Fibroblast of lung (primary cell): ENCODE data around the gene EMILIN2. TPM values are rescaled to one million over a fixed set of nuclear protein-coding genes. Genes with fewer than 3 reads are reported as not detected.

Experiments used
- DNase-seq, 2 donors: peaks; one replicate each; pipeline versions ENCODE4 v3.0.0 to v3.0.0-alpha.2; 2010; ENCODE audit warnings: low read depth in 2 of 2
- H2AFZ ChIP-seq: 2 replicates; pipeline ENCODE4 v1.5.1; 2012; ENCODE audit warnings: low read length, control low read depth, inconsistent platforms
- H3K27ac ChIP-seq: 2 replicates; pipeline ENCODE4 v1.5.1; 2011; ENCODE audit warnings: low read length, control low read depth; ENCODE audit not compliant: insufficient read depth
- H3K27me3 ChIP-seq: 2 replicates; pipeline ENCODE4 v1.5.1; 2011; ENCODE audit warnings: mild to moderate bottlenecking, low read length; ENCODE audit not compliant: control insufficient read depth, insufficient read depth
- H3K36me3 ChIP-seq: 2 replicates; pipeline ENCODE4 v1.5.1; 2011; ENCODE audit warnings: low read length; ENCODE audit not compliant: control insufficient read depth, insufficient read depth
- H3K4me1 ChIP-seq: 2 replicates; pipeline ENCODE4 v1.5.1; 2011; ENCODE audit warnings: low read length; ENCODE audit not compliant: control insufficient read depth, insufficient read depth; ENCODE audit errors: extremely low read depth
- H3K4me2 ChIP-seq: 2 replicates; pipeline ENCODE4 v1.5.1; 2011; ENCODE audit warnings: low read length, control low read depth; ENCODE audit not compliant: insufficient read depth; ENCODE audit errors: extremely low read depth
- H3K4me3 ChIP-seq, 4 experiments: fragments of 200-600 bp in 1 of 4; sonication (generic) in 1 of 4; replicated peaks in 1 of 4; 2 replicates each; pipeline ENCODE4 v1.5.1; 2011 to 2016; ENCODE audit warnings: low read length in 4 of 4, low read depth in 3 of 4, mild to moderate bottlenecking in 3 of 4, control low read depth in 2 of 4, inconsistent platforms in 1 of 4, mixed read lengths in 1 of 4; ENCODE audit not compliant: insufficient read depth in 1 of 4; ENCODE audit errors: control extremely low read depth in 1 of 4
- H3K79me2 ChIP-seq: 2 replicates; pipeline ENCODE4 v1.5.1; 2012; ENCODE audit warnings: mild to moderate bottlenecking, low read length, inconsistent platforms; ENCODE audit not compliant: control insufficient read depth, insufficient read depth
- H3K9ac ChIP-seq: 2 replicates; pipeline ENCODE4 v1.5.1; 2011; ENCODE audit warnings: mild to moderate bottlenecking, low read length, control low read depth; ENCODE audit not compliant: insufficient read depth
- H3K9me3 ChIP-seq: 2 replicates; pipeline ENCODE4 v1.5.1; 2012; ENCODE audit warnings: low read depth, low read length; ENCODE audit not compliant: control insufficient read depth, insufficient read depth
- H4K20me1 ChIP-seq: 2 replicates; pipeline ENCODE4 v1.5.1; 2011; ENCODE audit warnings: low read length; ENCODE audit not compliant: control insufficient read depth, insufficient read depth; ENCODE audit errors: extremely low read depth
- CTCF ChIP-seq, 2 donors: IDR thresholded peaks in 1 of 2; conservative IDR thresholded peaks in 1 of 2; 1 replicate in 1 of 2; 2 replicates in 1 of 2; pipeline ENCODE4 v1.5.1; 2011 to 2012; ENCODE audit warnings: low read length in 2 of 2, control low read depth in 1 of 2, inconsistent platforms in 1 of 2, low read depth in 1 of 2, mild to moderate bottlenecking in 1 of 2
- EZH2 ChIP-seq: IDR thresholded peaks from 2 replicates; pipeline ENCODE4 v1.5.1; 2012; ENCODE audit warnings: low read length, control low read depth, mild to moderate bottlenecking; ENCODE audit errors: missing control alignments
- polyA plus RNA-seq, 2 donors: library from polyadenylated mRNA; depleted of rRNA in 1 of 2; stranded (reverse) in 1 of 2; unstranded in 1 of 2; fragments of >200 nt; gene quantifications; 2 replicates each; pipeline ENCODE4 v1.2.1, GENCODE V29; 2011 to 2012; ENCODE audit warnings: missing spikeins in 1 of 2
- total RNA-seq: library from RNA; depleted of rRNA; stranded (reverse); fragments of >200 nt; gene quantifications from 2 replicates; pipeline ENCODE4 v1.2.1, GENCODE V29; 2014

EMILIN2 gene
- total and polyA plus RNA-seq, 2 donors (not counting 1 experiment from before 2014, with no cell fraction given) = 8.7 to 11.1 TPM

- no peak for TF ChIP-seq EZH2
- TF ChIP-seq CTCF (conservative IDR thresholded peaks at IDR 0.05 in 1 of 2, IDR thresholded peaks at IDR 0.05 in 1 of 2; ENCODE audit: low read depth in 1 of 2, low read length in 2 of 2) = no peak
- Histone ChIP-seq H4K20me1 (no peaks in the 10 kb centered on the region), H3K27me3 (no peaks in the 10 kb centered on the region), H3K9me3 (no peaks in the 10 kb centered on the region), H3K36me3 (peaks cover 5% of the 10 kb centered on the region), H3K4me2 (no peak overlapping the region), H3K79me2 (peaks cover 40% of the 10 kb centered on the region), H3K9ac (no peak overlapping the region), H3K27ac (no peak overlapping the region), H3K4me1 (peaks cover 16% of the 10 kb centered on the region), H3K4me3 (no peak overlapping the region), H2AFZ (no peak overlapping the region)
- DNase-seq = peak; percentile 49 to 81
Measured at GRCh38 chr18:2958819-2959298, 112.1 kb downstream of the EMILIN2 start.

- H3K27ac ChIP-seq = no peak overlapping the region
- no peak overlapping the region for H3K4me2 ChIP-seq
- no peak for DNase-seq
- no peaks in the 10 kb centered on the region for H3K27me3 ChIP-seq
- H3K79me2 ChIP-seq = peaks cover 43% of the 10 kb centered on the region
- H3K4me3 ChIP-seq = no peak overlapping the region
- no peak overlapping the region for H3K9ac ChIP-seq
- peaks cover 5% of the 10 kb centered on the region for H3K36me3 ChIP-seq
- no peaks in the 10 kb centered on the region for H4K20me1 ChIP-seq
- H3K4me1 ChIP-seq = peaks cover 16% of the 10 kb centered on the region
- no peaks in the 10 kb centered on the region for H3K9me3 ChIP-seq
- no peak overlapping the region for H2AFZ ChIP-seq
- no peak for TF ChIP-seq CTCF (conservative IDR thresholded peaks at IDR 0.05 in 1 of 2, IDR thresholded peaks at IDR 0.05 in 1 of 2; ENCODE audit: low read depth in 1 of 2, low read length in 2 of 2)
- TF ChIP-seq EZH2 = no peak
Measured at GRCh38 chr18:2959341-2959740, 112.5 kb downstream of the EMILIN2 start.

- Histone ChIP-seq H3K79me2 (peaks cover 48% of the 10 kb centered on the region), H3K4me2 (peak overlapping the region; percentile 41), H3K27me3 (no peaks in the 10 kb centered on the region), H3K9me3 (no peaks in the 10 kb centered on the region), H3K4me3 (peak overlapping the region in 1 of 4 experiments; percentile 8), H3K9ac (no peak overlapping the region), H4K20me1 (no peaks in the 10 kb centered on the region), H3K4me1 (peaks cover 16% of the 10 kb centered on the region), H2AFZ (no peak overlapping the region), H3K27ac (peak overlapping the region; percentile 30), H3K36me3 (no peaks in the 10 kb centered on the region)
- DNase-seq = peak in 1 of 2 donors; percentile 36
- TF ChIP-seq CTCF (conservative IDR thresholded peaks at IDR 0.05 in 1 of 2, IDR thresholded peaks at IDR 0.05 in 1 of 2; ENCODE audit: low read depth in 1 of 2, low read length in 2 of 2) (no peak), EZH2 (no peak)
Measured at GRCh38 chr18:2960983-2961696, 114.3 kb downstream of the EMILIN2 start.
